Cerebellar nuclear complex (tissue), 1 donor: ENCODE measurements around the gene SFT2D1.

Experiments
- DNase-seq, 2 experiments: peaks; one replicate each; lab custom pipeline; 2025; lab: John Stamatoyannopoulos, UW

SFT2D1 gene

DNA sequence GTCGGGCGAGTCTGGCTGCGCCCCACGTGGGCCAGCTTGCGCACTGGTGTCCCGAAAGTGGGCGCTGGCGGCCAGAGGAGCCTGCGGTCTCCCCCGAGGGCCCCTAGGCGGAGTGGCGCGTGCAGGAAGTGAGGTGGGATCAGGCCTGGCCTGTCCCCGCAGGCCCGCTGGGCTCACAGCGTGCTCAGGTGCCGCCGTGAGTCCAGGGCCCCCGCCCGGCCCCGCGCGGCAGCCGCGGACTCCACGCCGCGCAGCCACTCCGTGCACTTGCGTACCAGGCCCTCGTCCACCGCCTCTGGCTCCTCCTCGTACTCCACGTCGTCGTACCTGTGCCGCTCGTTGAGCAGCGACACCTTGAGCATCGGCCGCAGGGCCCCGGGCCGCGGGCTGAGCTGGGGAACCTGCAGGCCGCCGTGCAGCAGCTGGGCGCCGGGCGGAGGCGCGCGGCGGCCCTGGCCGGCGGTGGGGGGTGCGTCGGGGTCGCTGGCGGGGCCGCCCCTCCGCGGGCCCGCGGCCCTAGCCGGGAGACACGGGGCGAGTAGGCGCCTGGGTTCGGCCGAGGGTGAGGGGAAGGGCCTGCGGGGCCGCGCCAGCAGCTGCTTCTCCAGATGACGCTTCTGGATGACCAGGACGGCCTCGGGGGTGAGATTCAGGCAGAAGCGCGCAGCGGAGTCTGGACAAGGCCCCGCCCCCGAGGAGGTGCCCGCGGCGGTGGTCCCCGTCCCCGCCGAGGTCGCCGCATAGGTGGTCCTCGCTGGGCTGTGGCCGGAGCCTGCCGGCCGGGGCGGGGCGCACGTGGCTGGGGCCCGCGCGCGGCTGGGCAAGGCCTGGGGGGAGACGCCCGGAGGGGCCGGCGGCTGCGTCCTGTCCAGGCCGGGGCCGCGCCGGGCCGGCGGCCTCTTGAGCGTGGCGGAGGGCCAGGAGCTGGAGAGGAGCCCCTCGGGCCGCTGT is 35.0 kb downstream of the SFT2D1 start:
- DNase-seq: no peak

DNA sequence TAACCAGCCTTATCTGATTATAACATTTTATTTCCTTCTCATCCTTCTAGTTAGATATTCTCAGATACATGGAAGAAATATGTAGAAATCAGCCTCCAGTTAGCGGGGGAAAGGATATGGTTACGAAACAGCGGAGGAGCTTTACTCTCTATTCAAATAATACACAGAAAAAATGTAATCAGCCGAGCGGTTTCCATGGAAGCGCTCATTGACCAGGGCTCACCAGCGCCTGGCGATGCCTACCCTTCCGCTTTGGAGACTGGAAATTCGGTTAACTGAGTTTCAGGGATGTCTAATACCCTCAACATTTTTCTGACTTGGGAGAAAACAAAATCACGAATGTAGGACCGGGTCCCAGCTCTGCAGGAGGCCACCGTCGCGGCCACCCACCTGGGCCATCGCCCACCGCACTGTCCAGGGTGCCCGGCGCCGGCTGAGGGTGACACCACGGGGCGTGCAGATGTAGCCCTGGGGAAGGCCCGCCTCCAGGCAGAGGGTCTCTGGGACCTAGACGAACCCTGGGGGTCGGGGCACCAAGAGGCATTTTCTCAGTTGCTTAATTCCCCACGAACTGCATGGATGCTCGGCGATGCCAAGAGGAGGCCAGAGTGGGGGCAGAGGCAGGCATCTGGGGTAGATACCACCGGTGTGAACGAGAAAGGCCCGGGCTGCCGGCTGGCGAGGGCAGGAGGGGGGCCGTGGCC is 35.8 kb downstream of the SFT2D1 start:
- no peak for DNase-seq

DNA sequence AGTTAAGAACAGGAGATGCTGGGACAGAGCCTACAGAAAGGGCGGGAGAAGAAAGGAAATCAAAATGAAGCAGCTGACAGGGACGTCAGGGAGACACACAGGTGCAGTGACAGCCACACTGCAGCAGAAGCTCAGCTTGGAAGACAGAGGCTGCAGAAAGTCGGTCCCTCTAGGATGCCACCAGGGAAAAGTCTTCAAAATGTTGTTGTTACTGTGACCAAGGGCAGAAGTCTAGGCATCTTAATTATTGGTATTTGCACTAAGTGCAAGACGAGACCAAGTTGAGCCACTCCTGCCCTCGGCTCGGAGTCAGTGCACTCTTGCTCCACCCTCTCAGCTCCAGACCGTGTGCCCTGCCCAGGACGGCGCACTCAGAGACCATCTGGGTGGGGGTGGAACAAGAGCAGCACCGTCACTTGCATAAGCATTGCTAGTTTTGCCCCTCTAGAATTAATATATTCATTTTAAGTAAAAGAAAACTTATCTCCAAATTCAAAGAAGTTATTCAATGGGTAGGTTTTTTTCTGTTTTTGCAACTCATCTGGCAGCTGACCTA is 36.7 kb downstream of the SFT2D1 start:
- DNase-seq: no peak

DNA sequence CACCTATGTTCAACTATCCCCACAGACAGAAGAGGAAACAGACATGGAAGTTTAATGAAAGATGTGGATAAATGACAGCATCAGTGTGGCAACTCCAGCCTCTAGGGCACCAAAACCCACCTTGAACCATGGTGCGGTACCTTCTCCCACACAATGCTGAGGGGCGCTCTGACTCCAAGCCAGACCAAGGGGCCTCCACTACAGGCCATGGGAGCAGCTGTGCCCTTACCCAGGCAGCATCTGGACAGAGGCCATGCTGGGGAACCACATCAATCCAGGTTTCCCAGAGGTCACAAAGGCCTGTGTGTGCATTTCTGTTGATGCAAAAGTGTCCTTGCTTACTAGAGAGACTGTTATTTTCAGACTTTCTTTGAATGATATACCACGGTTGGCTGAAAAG is 38.2 kb downstream of the SFT2D1 start:
- DNase-seq: no peak

DNA sequence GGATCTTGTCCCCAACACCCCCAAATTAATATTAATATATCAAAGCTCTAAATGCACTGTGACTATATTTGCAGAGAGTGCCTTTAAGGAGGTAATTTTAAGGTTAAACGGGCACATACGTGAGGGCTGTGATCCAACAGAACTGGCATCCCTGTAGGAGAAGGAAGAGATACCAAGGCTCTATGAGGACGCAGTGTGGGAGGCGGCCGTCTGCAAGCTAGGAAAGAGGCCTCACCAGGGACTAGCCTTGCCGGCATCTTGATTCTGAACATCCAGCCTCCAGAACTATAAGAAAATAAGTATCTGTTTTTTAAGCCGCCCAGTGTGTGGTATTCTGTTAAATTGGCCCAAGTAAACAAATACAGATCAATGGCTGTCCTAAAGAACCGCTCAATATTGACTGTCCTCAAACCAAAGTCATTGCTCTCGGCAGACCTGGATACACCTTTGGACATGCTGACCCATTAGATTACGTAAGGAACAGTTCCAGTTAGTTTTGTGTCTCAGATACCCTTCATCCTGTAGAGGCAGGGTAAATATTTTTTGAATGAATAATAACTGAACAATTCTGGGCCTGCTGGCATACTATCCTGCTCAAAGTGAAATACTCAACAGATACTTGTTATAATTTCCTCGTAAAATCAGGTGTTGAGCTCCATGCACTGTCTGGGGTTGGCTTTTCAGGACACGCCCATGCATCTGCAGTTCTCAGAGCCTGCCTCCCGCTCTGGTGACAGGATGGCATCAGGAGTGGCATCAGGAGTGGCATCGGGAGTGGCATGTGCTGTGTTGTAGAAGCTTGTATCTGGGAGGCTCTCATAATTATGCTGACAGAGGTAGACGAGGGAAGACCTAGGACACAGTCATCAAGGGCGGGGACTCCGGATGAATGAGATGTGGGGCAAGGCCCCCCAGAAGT is 40.5 kb downstream of the SFT2D1 start:
- DNase-seq: no peak

DNA sequence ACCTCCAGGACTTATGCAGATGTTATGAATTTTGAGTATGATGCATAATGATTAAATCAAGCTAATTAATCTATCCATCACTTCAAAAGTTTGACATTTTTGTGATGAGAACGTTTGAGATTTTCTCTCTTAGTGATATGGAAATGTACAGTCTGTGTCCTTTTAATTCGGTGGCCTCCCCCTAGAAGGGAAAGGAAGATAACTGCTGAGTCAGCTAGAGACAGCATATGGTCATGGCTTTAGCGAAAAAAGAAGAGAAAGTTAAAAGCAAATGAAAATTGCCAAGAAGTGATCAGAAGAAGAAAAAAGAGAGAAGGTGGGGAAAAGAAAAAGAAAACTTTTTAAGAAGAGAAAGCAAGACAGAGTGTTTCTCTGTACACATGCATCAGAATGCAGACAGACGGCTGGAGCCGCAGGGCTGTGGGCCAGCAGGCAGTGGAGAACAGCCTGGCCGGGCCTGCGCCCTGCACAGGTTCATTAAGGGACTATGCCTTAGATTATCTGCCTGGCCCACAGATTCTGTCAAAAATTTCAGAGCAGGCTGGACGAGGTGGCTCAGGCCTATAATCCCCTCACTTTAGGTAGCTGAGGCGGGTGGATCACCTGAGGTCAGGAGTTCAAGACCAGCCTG is 41.9 kb downstream of the SFT2D1 start:
- no peak for DNase-seq

DNA sequence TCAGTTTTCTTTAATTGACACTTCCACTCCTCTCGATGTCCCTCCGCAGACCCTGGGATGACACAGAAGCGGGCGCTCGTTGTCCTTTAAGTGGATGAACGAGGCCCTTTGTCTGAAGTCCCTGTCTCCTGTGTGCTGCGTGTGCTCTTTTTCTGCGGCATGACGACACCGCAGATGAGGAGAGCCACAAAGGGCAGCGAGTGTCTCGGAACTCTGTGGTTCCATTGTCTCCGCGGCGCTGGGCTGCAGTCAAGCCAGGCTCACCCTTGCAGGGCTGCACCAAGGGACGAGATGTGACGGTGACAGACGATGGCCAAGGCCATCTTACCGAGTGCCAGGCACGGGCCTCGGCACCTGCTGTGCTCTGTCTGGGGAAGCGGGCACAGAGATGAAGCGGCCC is 44.7 kb downstream of the SFT2D1 start:
- DNase-seq: no peak

DNA sequence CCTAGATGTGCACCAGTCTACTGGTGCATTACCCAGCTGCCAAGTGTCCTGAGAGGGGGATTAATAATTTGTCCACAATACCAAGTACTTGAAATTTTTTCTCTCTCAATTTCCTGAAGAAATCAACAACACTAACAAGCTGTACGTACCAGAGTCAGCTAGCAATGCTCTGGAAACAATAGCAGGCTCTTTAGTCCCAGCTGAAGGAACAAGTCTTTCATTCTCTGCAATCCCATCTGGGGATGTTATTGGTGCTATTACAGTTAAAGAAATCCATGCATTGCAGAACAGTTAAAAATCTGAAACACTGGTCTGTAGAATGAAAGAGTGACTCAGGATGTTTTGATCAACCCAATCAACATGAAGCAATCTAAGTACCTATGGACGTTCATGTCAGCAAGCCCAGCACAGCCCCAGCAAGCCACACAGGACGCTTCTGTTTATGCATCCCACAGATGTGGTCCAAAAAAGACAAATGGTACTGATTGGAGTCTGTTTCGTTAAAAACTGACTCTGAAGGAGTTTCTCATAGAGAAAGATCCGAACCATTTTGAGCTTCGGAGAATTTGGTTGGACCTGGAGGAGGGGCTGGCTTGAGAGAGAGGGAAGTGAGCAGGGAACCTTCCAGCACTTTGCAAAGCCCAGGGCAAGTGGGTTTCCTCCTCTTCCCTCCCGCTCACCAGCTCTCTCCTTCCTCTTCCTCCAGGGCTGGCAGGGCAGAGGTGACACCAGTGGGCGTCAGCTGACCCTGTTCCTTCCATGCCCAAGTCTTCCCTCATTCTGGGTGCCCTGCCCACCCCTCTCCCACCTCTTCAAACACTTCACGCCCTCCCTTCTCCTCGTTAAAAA is 46.1 kb downstream of the SFT2D1 start:
- no peak for DNase-seq

DNA sequence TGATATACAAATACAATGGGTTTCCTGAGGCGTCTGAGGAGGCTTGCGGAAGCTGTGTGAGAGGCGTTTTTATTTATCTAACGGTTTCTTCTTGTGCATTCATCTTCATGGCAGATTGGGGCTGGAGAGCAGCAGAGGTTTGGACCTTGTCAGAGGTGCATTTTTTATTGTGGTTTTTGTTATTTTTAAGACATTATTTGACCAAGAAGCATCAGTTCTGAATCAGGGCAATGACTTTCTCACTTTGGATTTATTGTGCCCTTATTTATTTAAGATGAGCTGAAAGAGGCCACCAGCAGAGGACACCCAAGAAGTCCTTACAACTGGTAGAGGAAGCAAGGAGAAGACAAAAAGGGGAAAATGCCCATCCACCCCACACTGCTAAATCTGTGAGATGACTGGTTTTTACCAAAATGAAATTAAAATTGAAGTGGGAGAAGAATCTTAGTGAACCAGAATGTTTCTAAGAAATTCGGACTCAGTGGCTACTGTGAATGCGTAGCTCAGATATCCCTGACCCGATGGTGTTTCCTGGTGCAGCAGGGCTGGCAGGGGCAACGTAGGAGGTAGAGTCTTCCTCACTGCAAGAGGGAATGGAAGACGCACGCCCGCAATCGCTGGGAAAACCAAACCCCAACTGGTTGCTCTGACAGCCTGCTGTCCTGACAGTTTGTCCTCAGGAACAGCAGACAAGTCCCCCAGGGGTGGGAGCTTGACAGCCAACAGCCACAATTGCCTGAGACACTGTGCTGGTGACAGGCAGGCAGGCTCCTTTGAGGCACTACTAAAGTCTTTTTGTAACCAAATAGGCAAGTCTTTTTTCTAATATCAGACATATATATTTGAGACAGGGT is 48.4 kb downstream of the SFT2D1 start:
- no peak for DNase-seq

DNA sequence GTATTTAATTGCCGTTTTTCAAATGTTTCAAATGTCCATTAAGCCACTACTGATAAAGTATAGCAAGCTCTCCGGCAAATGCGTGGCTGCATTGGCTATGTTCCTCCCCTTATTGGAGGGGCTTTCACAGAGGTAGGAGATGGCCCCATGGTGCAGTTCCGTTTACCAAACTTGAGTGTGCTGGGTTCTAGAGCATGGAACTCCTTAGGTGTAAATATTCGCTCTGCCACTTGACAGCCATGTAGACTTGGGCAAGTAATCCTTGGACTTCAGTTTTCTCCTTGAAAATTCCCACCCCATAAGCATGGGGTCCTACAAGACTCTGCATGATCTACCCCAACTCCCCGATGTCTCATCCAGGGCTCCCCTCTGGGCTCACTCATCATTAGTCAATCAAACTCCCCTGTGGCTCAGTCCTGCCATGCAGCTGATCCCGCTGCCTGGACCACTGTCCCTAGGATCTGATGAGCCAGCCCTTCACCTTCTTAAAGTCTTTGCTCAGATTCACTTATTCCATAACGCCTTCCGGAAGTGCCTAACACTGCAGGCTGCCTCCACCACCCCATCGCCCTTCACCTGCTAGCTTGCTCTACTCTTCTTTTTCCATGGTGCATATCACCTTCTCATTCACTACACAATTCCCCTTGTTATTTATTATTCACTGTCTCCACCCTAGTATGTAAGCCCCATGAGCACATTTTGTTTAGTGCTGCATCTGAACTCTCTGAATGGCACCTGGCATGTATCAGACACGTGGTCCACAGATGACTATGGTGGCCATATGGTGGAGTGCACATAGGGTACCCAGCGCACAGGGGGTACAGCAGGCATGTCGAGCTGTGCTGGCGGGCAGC is 52.9 kb downstream of the SFT2D1 start:
- DNase-seq: no peak

DNA sequence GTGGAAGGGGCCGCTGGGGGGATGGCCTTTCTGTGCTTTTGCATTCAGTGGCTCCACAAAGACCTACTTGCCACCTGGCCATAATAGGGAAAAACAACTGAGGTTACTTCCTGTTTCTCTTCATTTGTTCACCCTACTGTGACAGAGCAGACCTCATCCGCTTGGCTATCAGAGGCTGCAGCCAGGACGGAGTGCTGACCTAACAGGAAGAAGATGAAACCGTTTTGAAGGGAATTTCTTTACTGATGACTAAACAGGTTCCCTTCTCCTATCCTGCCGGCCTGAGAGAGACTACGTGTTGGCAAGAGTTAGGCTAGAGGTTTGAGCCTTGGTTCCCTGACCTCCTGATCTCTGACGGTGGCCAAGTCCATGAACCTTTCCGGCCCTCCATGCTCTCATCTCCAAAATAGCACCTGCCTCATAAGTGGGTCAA is 55.5 kb downstream of the SFT2D1 start:
- DNase-seq: no peak

DNA sequence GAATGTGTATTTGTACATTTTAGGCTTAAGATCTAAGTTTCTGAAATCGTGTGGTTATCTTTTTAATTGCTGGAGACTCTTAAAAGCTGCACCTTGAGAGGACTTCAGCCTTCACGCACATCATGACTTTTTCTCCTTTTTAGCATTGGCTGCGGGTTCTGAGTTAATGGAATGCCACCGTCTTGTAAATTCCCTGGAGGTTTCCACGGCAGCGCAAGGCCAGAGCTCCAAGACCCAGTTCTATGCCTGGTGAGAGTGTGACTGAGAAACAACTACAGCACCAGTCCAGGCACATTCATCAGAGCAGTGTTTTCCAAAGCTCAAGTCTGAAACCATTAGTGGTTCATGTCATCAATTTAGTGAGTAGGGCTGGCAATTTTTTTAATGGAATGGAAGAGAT is 57.1 kb downstream of the SFT2D1 start:
- no peak for DNase-seq

DNA sequence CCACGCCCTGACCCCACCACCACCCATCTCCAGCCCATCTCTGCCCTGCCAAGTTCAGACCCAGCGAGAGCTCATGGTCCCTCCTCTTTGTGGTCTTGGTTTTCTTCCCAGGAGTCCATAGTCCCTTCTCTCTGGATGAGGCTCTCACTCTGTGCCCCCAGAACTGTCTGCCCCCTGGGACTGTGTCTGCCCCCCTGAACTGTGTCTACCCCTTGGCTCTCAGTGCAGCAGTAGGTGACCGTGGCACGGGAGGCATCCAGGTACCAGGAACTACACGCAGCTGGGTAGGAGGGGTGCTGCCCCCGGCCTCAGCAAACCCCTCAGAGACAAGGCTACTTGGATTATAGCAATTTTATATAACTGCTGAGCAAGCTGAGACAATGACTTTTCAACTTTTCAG is 57.7 kb downstream of the SFT2D1 start:
- no peak for DNase-seq

DNA sequence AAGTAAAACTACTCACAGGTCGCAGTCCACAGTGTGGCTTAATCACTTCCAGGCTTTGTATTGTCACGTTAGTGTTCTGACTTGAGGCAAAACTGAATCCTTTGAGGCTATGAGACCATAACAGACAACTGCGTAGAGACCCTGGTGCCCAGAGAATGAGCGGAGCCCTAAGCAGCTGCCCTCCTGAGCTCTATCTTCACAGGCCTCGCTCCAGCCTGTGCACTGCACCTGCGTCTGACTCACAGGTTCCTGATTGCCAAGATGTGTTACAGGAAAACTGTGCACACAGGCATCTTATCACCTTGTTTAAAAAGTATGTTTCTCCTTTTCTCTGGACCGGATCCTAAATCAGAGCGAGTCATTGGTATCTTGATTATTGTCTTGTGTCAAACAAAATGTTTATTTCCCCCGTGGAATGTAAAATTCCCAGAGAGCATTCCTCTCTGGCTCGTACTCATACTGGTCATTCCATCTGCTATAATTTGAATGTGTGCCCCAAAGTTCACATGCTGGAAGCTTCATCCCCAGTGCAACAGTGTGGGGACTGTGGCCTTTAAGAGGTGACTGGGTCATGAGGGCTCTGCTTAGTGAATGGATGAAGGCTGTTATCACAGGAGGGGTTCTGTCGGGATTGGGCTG is 59.8 kb downstream of the SFT2D1 start:
- DNase-seq: no peak

DNA sequence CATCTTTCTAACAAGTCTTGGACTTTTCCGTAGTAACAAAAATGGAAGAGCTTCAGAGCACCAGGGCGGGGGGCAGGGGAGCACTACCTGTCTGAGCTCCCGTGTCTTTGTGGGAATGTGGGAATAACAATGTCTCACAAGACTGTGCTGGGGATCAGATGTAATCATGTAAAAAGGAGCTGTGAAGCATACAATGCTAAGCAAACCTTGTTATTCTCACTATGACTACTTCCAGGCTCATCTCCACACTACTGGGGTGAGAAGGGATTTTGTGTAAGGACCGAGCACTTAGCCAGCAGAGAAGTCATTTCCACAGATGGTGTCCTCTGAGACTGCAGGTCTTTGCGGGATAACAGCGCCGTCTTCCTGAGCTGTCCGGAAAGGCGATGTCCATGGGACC is 61.2 kb downstream of the SFT2D1 start:
- DNase-seq: no peak

DNA sequence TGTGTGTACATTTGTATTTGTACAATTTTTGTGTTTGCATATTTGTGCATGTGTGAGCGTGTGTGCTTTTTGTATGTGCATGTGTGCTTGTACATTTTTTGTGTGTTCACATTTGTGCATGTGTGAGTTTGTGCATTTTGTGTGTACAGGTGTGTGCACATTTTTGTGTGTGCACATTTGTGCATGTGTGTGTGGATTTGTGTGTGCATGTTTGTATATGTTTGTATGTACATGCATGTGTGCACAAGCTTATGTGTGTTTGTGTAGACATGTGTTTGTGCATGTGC is 63.0 kb downstream of the SFT2D1 start:
- DNase-seq: no peak

DNA sequence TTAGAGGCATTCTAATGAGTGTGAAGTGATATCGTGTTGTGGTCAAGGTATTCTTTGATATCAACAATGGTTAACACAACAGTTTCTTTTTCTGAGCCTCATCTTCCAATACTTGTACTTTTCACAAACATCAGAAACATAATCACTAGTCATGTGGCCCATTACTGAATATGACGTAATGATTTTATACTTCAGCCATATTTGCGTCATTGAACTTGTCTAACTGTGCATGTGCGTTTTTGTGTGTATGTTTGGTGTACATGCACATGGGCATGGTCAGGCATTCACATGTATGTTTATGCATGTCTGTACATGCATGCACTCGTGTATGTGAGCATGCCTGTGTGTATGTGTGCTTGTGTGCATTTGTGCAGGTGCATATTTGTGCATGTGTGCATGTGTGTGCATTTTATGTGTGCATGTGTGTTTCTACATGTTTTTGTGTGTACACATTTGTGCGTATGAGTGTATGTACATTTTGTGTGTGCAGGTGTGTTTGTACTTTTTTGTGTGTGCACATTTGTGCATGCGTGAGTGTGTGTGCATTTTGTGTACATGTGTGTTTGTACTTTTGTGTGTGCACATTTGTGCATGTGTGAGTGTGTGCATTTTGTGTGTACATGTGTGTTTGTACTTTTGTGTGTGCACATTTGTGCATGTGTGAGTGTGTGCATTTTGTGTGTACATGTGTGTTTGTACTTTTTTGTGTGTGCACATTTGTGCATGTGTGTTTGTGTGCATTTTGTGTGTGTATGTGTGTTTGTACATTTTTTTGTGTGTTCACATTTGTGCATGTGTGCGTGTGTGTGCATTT is 63.6 kb downstream of the SFT2D1 start:
- no peak for DNase-seq
